Lower leg skin (tissue), 3 donors: ENCODE results near the gene CD1C.

Experiments
- POLR2A ChIP-seq, 2 donors: fragments of 450-650 bp; IDR thresholded peaks; one replicate each; pipeline ENCODE4 v1.6.1; 2016 to 2017; ENCODE audit warnings: antibody characterized with exemption in 2 of 2, mild to moderate bottlenecking in 1 of 2, moderate library complexity in 1 of 2
- TF ChIP-seq, protein P1 (sequence below), 3 donors: fragments of 450-650 bp; IDR thresholded peaks; one replicate each; pipeline ENCODE4 v1.5.1; 2016; ENCODE audit warnings: antibody characterized with exemption in 3 of 3, mild to moderate bottlenecking in 3 of 3, moderate library complexity in 2 of 3

DNA sequence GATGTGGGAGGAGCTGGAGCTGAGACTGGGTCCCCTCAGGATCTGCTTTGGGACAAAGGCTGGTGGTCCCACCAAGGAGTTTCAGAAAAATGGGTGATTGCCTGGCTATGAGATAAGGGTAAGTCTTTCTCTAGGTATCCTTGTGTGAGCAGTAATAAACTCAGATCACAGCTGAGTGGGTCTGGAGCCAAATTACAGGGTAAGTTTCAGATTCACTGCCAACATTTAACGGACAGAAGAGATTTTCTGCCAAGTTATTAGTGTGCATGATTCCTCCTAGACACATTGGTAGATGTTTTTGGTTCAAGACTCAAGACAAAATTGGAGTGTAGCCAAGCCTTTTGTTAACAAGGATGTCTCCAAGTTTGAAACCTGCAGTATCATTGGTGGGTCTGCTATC is 34.1 kb downstream of the CD1C start:
- no peak for TF ChIP-seq POLR2A (IDR thresholded peaks at IDR 0.05)
- TF ChIP-seq, protein P1, sequence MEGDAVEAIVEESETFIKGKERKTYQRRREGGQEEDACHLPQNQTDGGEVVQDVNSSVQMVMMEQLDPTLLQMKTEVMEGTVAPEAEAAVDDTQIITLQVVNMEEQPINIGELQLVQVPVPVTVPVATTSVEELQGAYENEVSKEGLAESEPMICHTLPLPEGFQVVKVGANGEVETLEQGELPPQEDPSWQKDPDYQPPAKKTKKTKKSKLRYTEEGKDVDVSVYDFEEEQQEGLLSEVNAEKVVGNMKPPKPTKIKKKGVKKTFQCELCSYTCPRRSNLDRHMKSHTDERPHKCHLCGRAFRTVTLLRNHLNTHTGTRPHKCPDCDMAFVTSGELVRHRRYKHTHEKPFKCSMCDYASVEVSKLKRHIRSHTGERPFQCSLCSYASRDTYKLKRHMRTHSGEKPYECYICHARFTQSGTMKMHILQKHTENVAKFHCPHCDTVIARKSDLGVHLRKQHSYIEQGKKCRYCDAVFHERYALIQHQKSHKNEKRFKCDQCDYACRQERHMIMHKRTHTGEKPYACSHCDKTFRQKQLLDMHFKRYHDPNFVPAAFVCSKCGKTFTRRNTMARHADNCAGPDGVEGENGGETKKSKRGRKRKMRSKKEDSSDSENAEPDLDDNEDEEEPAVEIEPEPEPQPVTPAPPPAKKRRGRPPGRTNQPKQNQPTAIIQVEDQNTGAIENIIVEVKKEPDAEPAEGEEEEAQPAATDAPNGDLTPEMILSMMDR (IDR thresholded peaks at IDR 0.05): no peak
